Activated T-helper 1 cell treated with Interleukin-2 at 50 U/mL for 16 hours (primary cell): ENCODE results near the gene ESPNL.
"Not testable (repeated sequence)": the region's sequence is repeated elsewhere in the genome, so short reads cannot be mapped to it uniquely, and the experiment has no call there.

Source experiments
- DNase-seq: peaks from one replicate; pipeline ENCODE4 v3.0.0-alpha.2; 2020; ENCODE audit warnings: low read depth

Gene ESPNL

GRCh38 chr2:238159071-238159539 is 59.0 kb downstream of the ESPNL start:
- DNase-seq: no peak

GRCh38 chr2:238159661-238160205 is 59.6 kb downstream of the ESPNL start:
- DNase-seq: no peak

GRCh38 chr2:238160206-238161129 is 60.3 kb downstream of the ESPNL start:
- DNase-seq: no peak

DNA sequence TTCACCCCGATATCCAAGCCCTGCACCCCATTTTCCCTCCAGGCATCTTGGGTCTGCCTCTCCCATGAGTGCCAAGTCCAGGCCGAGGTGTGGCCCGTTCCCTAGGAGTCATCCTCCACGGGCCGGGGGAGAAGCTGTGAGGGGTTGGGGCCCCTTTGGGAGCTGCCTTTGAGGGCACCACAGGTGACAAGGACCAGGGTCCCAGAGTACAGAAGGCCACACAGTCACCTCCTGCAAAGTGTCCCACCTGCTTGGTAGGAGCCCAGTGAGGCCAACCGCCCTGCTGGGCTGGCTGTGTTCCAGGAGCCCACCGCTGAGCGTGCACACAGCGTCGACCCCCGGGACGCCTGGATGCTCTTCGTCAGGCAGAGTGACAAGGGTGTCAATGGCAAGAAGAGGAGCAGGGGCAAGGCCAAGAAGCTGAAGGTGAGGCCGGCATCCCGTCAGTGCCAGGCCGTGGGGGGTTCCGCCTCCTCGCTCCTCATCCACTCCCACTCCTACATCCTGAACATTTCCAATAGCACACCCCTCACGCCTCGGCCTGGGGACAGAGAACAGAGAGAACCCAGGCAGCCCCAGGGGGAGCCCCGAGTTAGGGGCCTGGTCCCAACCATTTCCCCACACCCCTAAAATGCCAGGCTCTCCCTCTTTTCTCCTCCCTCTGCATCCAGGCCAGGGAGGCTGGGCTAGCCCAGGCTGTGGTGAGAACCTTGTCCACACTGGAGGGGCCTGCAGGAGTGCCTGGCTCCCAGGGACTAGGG is 61.3 kb downstream of the ESPNL start:
- DNase-seq: no peak

- no peak for DNase-seq
Measured at GRCh38 chr2:238162251-238162845, 62.2 kb downstream of the ESPNL start.

DNA sequence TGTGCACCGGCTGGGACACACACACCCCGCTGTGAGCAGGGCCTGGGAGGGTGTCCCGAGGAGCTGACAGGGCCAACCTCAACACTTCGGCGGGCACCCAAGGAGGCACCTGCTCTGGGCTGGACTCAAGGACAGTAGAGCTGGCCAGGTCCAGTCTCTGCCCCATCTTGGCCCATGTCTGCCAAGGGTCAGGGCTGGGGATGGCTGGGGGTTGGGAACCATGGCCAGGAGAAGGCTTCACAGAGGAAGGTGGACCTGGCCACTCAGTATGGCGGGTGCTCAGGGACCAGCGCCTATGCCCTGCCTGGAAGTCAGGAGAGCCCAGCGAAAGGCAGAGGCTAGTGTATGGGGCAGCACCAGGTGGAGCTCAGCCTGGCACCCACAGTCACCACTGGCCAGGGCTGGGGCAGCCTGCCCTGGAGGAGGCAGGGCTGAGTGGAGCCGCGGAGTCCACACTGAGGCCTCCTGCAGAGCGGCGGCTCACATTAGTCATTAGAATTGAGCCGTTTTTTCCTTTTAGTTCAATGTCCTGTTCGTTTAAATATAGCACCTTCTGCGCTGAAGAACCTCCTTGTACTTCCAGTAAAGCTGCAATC is 62.8 kb downstream of the ESPNL start:
- DNase-seq: no peak

- DNase-seq: no peak
Measured at GRCh38 chr2:238163481-238164198, 63.5 kb downstream of the ESPNL start.

GRCh38 chr2:238164906-238165287 is 64.8 kb downstream of the ESPNL start:
- DNase-seq: no peak

DNA sequence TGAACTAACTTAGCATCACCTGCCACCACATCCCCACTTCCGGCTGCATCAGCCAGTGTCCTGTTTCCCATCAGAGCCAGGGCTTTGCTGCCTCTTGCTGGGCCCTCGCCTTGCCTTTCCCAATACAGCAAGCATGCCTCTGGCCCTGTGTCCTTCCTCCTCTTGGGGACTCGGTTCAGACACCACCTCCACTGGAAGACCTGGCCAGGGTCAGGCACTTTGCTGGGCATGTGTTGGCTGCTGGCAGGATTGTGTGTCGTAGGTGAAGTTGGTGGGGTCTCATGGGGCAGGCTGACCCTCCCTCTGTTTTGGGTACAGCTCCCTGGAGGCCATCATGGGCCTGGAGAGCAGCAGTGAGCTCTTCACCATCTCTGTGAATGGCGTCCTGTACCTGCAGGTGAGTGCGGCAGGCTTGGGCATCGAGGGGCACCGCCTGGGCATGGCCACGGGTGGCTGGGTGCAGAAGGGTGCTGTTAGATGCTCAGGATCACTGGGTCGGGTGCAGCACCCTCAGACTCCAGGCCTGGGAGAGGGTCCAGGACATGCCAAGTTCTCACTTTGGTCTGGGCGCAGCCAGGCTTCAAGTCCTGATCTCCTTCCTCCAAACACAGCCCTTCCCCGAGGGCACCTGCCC is 65.3 kb downstream of the ESPNL start:
- DNase-seq: no peak

GRCh38 chr2:238166391-238167343 is 66.5 kb downstream of the ESPNL start:
- DNase-seq: no peak

DNA sequence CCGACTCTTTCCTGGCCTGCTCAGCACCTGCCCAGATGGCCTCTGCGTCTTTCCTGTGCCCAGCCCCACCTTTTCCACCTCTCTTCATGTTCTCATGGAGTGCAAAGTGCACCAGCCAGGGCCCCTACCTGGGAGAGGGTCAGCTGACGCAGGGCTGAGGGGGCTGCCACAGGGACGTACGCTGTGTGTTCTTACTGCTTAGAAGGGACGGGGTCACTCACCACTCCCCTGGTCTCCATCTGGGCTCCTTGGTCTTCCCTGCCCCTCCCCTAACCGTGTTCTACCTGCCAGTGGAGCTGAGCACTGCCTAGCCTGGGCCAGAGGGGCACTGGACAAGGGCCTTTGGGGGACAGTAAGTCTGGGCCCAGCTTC is 67.2 kb downstream of the ESPNL start:
- no peak for DNase-seq

- no peak for DNase-seq
Measured at GRCh38 chr2:238167761-238168160, 67.6 kb downstream of the ESPNL start.

- DNase-seq: no peak
Measured at GRCh38 chr2:238168196-238169047, 68.3 kb downstream of the ESPNL start.

- no peak for DNase-seq
Measured at GRCh38 chr2:238169048-238169707, 69.0 kb downstream of the ESPNL start.

DNA sequence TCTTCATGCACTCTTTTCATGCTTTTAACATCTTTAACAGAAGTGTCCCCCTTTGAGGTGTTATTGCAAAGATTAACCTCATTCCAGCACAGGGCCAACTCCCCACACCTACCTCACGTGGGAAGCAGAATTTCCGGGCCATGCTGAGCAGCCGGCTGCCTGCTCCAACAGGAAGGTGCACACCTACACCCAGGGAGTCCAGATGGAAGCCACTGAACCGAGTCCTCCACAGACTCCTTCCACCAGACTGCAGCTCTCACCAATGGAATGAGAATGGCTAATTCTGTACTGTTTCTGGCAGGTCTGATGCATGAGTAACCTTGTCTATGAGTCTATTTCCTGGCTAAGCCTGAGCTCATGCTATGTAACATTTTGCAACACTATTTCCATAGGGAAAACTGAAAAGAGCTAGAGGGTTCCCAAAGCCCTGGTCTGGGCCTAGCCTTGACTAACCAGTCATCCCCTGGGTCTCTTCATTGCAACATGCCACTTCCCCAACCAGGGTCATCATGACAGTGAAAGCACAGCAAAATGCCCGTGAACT is 69.6 kb downstream of the ESPNL start:
- no peak for DNase-seq

DNA sequence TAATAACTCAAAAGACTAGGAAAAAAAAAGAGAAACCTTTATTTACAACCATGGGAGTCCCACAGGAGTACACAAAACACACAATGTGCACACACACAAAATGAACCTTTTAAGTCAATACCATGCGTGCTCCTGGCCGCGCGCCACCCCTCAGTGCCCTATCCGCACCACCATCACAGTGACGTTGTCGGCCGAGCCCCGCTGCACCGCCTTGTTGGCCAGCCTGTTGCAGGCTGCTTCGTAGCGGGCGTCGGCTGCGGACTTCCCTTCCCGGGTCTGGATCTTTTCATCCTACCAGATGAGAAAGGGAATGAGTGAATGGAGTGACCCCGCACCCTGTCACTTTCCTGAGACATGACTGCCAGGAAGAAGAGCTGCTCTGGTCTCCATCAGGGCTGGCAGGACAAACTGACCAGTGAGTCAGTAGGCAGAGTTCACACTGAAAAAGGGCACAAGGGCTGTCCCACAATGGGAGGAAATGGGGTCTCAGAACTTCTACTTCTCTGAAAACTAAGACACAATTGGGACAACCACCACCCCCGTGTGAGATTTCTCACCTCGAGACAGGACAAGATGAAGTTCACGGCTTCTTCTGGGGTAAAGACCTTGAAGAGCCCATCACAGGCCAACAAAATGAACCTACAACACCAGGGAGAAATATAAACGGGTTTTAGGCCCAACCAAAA is 70.4 kb downstream of the ESPNL start:
- no peak for DNase-seq

DNA sequence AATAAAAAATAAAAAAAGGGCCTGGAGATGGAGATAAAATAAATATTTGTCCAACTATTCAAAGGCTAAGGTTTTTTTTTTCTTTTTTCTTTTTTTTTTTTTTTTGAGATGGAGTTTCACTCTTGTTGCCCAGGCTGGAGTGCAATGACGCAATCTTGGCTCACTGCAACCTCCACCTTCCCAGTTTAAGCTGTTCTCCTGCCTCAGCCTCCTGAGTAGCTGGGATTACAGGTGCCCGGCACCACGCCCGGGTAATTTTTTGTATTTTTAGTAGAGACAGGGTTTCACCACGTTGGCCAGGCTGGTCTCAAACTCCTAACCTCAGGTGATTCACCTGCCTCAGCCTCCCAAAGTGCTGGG is 70.9 kb downstream of the ESPNL start:
- not testable (repeated sequence) for DNase-seq
